HEK293T (cell line): ENCODE measurements around the gene MORN5.

Experiments used
- CTCF ChIA-PET: fragments of 350-600 bp; formaldehyde crosslinking; extraction: SDS; loops from one replicate; lab custom pipeline; 2021; ENCODE audit warnings: antibody characterized with exemption, inconsistent platforms; lab: Yijun Ruan, JAX
- POLR2A ChIA-PET: fragments of 350-600 bp; formaldehyde crosslinking; extraction: SDS; loops from one replicate; lab custom pipeline; 2020; ENCODE audit warnings: antibody characterized with exemption, inconsistent platforms; lab: Yijun Ruan, JAX
- DNase-seq: peaks from one replicate; pipeline ENCODE4 v3.0.0; 2012; ENCODE audit warnings: mixed read lengths; ENCODE audit errors: extremely low spot score
- ARNT ChIP-seq: fragments of 450-650 bp; IDR thresholded peaks from 2 replicates; pipeline ENCODE4 v1.6.1; 2017; ENCODE audit warnings: mild to moderate bottlenecking
- BHLHE40 ChIP-seq: fragments of 450-650 bp; IDR thresholded peaks from 2 replicates; pipeline ENCODE4 v1.6.1; 2016; ENCODE audit warnings: mild to moderate bottlenecking, moderate library complexity, borderline replicate concordance
- CTBP1 ChIP-seq: fragments of 450-650 bp; IDR thresholded peaks from 2 replicates; pipeline ENCODE4 v1.6.1; 2016; ENCODE audit warnings: borderline replicate concordance
- ELF4 ChIP-seq: fragments of 450-650 bp; IDR thresholded peaks from 2 replicates; pipeline ENCODE4 v1.6.1; 2017; ENCODE audit warnings: antibody characterized with exemption
- FOXA1 ChIP-seq: fragments of 450-650 bp; IDR thresholded peaks from 2 replicates; pipeline ENCODE4 v1.6.1; 2016; ENCODE audit warnings: mild to moderate bottlenecking
- FOXK2 ChIP-seq: fragments of 450-650 bp; IDR thresholded peaks from 2 replicates; pipeline ENCODE4 v1.6.1; 2016; ENCODE audit warnings: mild to moderate bottlenecking
- FOXM1 ChIP-seq: fragments of 450-650 bp; IDR thresholded peaks from 2 replicates; pipeline ENCODE4 v1.6.1; 2017; ENCODE audit warnings: mild to moderate bottlenecking, borderline replicate concordance
- HDGF ChIP-seq: fragments of 450-650 bp; IDR thresholded peaks from 2 replicates; pipeline ENCODE4 v1.6.1; 2017; ENCODE audit warnings: antibody characterized with exemption, borderline replicate concordance
- L3MBTL2 ChIP-seq: fragments of 450-650 bp; conservative IDR thresholded peaks from 2 replicates; pipeline ENCODE4 v1.6.1; 2016; ENCODE audit warnings: mild to moderate bottlenecking
- LEF1 ChIP-seq: fragments of 450-650 bp; IDR thresholded peaks from 2 replicates; pipeline ENCODE4 v1.6.1; 2017; ENCODE audit warnings: mild to moderate bottlenecking, borderline replicate concordance
- NFRKB ChIP-seq: fragments of 450-650 bp; IDR thresholded peaks from 2 replicates; pipeline ENCODE4 v1.6.1; 2016; ENCODE audit warnings: mild to moderate bottlenecking, moderate library complexity
- PKNOX1 ChIP-seq: fragments of 450-650 bp; IDR thresholded peaks from 2 replicates; pipeline ENCODE4 v1.6.1; 2016
- SP1 ChIP-seq: fragments of 450-650 bp; IDR thresholded peaks from 2 replicates; pipeline ENCODE4 v1.6.1; 2017
- SUZ12 ChIP-seq: fragments of 450-650 bp; IDR thresholded peaks from 2 replicates; pipeline ENCODE4 v1.6.1; 2016; ENCODE audit warnings: mild to moderate bottlenecking
- TARDBP ChIP-seq: fragments of 450-650 bp; IDR thresholded peaks from 2 replicates; pipeline ENCODE4 v1.6.1; 2016
- ZNF384 ChIP-seq: fragments of 450-650 bp; IDR thresholded peaks from 2 replicates; pipeline ENCODE4 v1.6.1; 2016

The MORN5 gene

GRCh38 chr9:122228568-122229484, 69.1 kb downstream of the MORN5 start, which contains the start of gene LHX6:
TSS of gene LHX6 (minus strand) at chr9:122228957. CDS start at chr9:122228740, 217 bp downstream.
- peak; percentile 46 for DNase-seq
- TF ChIP-seq CTBP1 (no peak), HDGF (no peak), TARDBP (no peak), ZNF384 (no peak), BHLHE40 (no peak), FOXM1 (no peak), ELF4 (no peak), PKNOX1 (no peak), L3MBTL2 (no peak), FOXK2 (no peak), LEF1 (no peak)
- CTCF ChIA-PET = no interaction called here
- POLR2A ChIA-PET = no interaction called here

- CTCF ChIA-PET = no interaction called here
- POLR2A ChIA-PET = no interaction called here
- TF ChIP-seq SP1 = no peak
- TF ChIP-seq TARDBP = no peak
- no peak for TF ChIP-seq NFRKB
- no peak for TF ChIP-seq FOXA1
- TF ChIP-seq ARNT = no peak
- no peak for TF ChIP-seq ELF4
- TF ChIP-seq FOXM1 = no peak
- TF ChIP-seq LEF1 = no peak
- TF ChIP-seq CTBP1 = no peak
These were observed 69.8 kb downstream of the MORN5 start for GRCh38 chr9:122229485-122229837.

GRCh38 chr9:122232796-122233306, 73.1 kb downstream of the MORN5 start:
- CTCF ChIA-PET = no interaction called here
- POLR2A ChIA-PET = no interaction called here
- TF ChIP-seq ARNT (no peak), L3MBTL2 (no peak), ZNF384 (no peak)
- no peak for DNase-seq

More at GRCh38 chr9:122229485-122229837, 69.8 kb downstream of the MORN5 start:
- no peak for DNase-seq

- CTCF ChIA-PET = no interaction called here
- POLR2A ChIA-PET = no interaction called here
- TF ChIP-seq FOXM1 (no peak), HDGF (no peak), ARNT (no peak), FOXA1 (no peak), PKNOX1 (no peak), LEF1 (no peak), SUZ12 (no peak), CTBP1 (no peak)
- no peak for DNase-seq
These were observed 74.5 kb downstream of the MORN5 start for GRCh38 chr9:122234022-122234748.

GRCh38 chr9:122236681-122237080, 77.0 kb downstream of the MORN5 start:
- DNase-seq = no peak
- TF ChIP-seq FOXA1 = no peak
- no peak for TF ChIP-seq SUZ12
- TF ChIP-seq ARNT = no peak
- no peak for TF ChIP-seq SP1
- TF ChIP-seq HDGF = no peak
- no peak for TF ChIP-seq NFRKB
- no peak for TF ChIP-seq L3MBTL2
- no peak for TF ChIP-seq FOXM1
- no peak for TF ChIP-seq FOXK2
- TF ChIP-seq ELF4 = no peak
- no peak for TF ChIP-seq LEF1
- no peak for TF ChIP-seq BHLHE40
- TF ChIP-seq CTBP1 = no peak
- TF ChIP-seq ZNF384 = no peak
- TF ChIP-seq PKNOX1 = no peak
- TF ChIP-seq TARDBP = no peak
- CTCF ChIA-PET = no interaction called here
- POLR2A ChIA-PET = no interaction called here

GRCh38 chr9:122239722-122240121, 80.0 kb downstream of the MORN5 start:
- TF ChIP-seq L3MBTL2 (no peak), BHLHE40 (no peak), LEF1 (no peak), FOXA1 (no peak), SP1 (no peak)
- DNase-seq = no peak
- ChIA-PET CTCF (interaction anchor here (0.6 kb wide), 1 partner anchor 780 kb away, joined by 3 read pairs; no protein-coding TSS in a partner anchor), POLR2A (no interaction called here)
